HUES6 (cell line): ENCODE results near the gene NEMP1.
"Not testable (repeated sequence)": the region's sequence is repeated elsewhere in the genome, so short reads cannot be mapped to it uniquely, and the experiment has no call there.

Source experiments
- H3K27ac ChIP-seq: 2 replicates; pipeline ENCODE4 v1.7.0; 2013; ENCODE audit warnings: low read depth, mild to moderate bottlenecking, low read length, inconsistent platforms
- H3K27me3 ChIP-seq: 2 replicates; pipeline ENCODE4 v1.6.1; 2013; ENCODE audit warnings: low read length; ENCODE audit not compliant: control insufficient read depth, insufficient read depth
- H3K36me3 ChIP-seq: 2 replicates; pipeline ENCODE4 v1.6.1; 2013; ENCODE audit warnings: low read length; ENCODE audit not compliant: control insufficient read depth, insufficient read depth
- H3K4me1 ChIP-seq: 2 replicates; pipeline ENCODE4 v1.6.1; 2013; ENCODE audit warnings: low read length; ENCODE audit not compliant: control insufficient read depth, insufficient read depth
- H3K4me3 ChIP-seq: 2 replicates; pipeline ENCODE4 v1.5.1; 2013; ENCODE audit warnings: low read depth, low read length
- H3K9ac ChIP-seq: one replicate; pipeline ENCODE4 v1.6.1; 2013; ENCODE audit warnings: mild to moderate bottlenecking, low read length
- H3K9me3 ChIP-seq: 2 replicates; pipeline ENCODE4 v1.6.1; 2013; ENCODE audit warnings: low read depth, low read length; ENCODE audit not compliant: control insufficient read depth, insufficient read depth

Gene NEMP1

GRCh38 chr12:57033431-57033830 is 45.2 kb downstream of the NEMP1 start:
- no peaks in the 10 kb centered on the region for H3K9me3 ChIP-seq
- no peak overlapping the region for H3K27ac ChIP-seq
- no peaks in the 10 kb centered on the region for H3K27me3 ChIP-seq
- no peak overlapping the region for H3K4me3 ChIP-seq
- H3K36me3 ChIP-seq: no peaks in the 10 kb centered on the region
- no peak overlapping the region for H3K9ac ChIP-seq
- H3K4me1 ChIP-seq: peaks cover 8% of the 10 kb centered on the region; the same call in 1 of the 2 replicates

GRCh38 chr12:57031789-57032188 is 46.8 kb downstream of the NEMP1 start:
- H3K27ac ChIP-seq: no peak overlapping the region
- H3K4me1 ChIP-seq: peaks cover 20% of the 10 kb centered on the region
- no peak overlapping the region for H3K4me3 ChIP-seq
- H3K27me3 ChIP-seq: no peaks in the 10 kb centered on the region
- no peaks in the 10 kb centered on the region for H3K36me3 ChIP-seq
- H3K9me3 ChIP-seq: no peaks in the 10 kb centered on the region
- H3K9ac ChIP-seq: no peak overlapping the region

GRCh38 chr12:57031138-57031725 is 47.4 kb downstream of the NEMP1 start:
- Histone ChIP-seq H3K27ac (no peak overlapping the region), H3K9me3 (no peaks in the 10 kb centered on the region), H3K27me3 (no peaks in the 10 kb centered on the region), H3K9ac (no peak overlapping the region), H3K4me3 (no peak overlapping the region), H3K4me1 (peaks cover 20% of the 10 kb centered on the region), H3K36me3 (no peaks in the 10 kb centered on the region)

- H3K9me3 ChIP-seq: no peaks in the 10 kb centered on the region
- H3K27me3 ChIP-seq: no peaks in the 10 kb centered on the region
- no peak overlapping the region for H3K4me3 ChIP-seq
- H3K36me3 ChIP-seq: no peaks in the 10 kb centered on the region
- H3K9ac ChIP-seq: no peak overlapping the region
- H3K4me1 ChIP-seq: peaks cover 20% of the 10 kb centered on the region
- H3K27ac ChIP-seq: no peak overlapping the region
Observed at GRCh38 chr12:57029457-57029856, 49.1 kb downstream of the NEMP1 start.

GRCh38 chr12:57027805-57028153 is 50.8 kb downstream of the NEMP1 start:
- Histone ChIP-seq H3K9me3 (no peaks in the 10 kb centered on the region), H3K4me3 (no peak overlapping the region), H3K36me3 (no peaks in the 10 kb centered on the region), H3K9ac (no peak overlapping the region), H3K4me1 (peaks cover 20% of the 10 kb centered on the region), H3K27ac (no peak overlapping the region), H3K27me3 (no peaks in the 10 kb centered on the region)

GRCh38 chr12:57027011-57027804 is 51.4 kb downstream of the NEMP1 start:
- Histone ChIP-seq H3K4me1 (peaks cover 20% of the 10 kb centered on the region), H3K36me3 (no peaks in the 10 kb centered on the region), H3K9me3 (no peaks in the 10 kb centered on the region), H3K27me3 (no peaks in the 10 kb centered on the region), H3K4me3 (no peak overlapping the region), H3K27ac (no peak overlapping the region), H3K9ac (no peak overlapping the region)

- no peaks in the 10 kb centered on the region for H3K27me3 ChIP-seq
- H3K36me3 ChIP-seq: no peaks in the 10 kb centered on the region
- H3K4me1 ChIP-seq: peaks cover 12% of the 10 kb centered on the region
- H3K9ac ChIP-seq: no peak overlapping the region
- no peak overlapping the region for H3K27ac ChIP-seq
- no peak overlapping the region for H3K4me3 ChIP-seq
- no peaks in the 10 kb centered on the region for H3K9me3 ChIP-seq
Observed at GRCh38 chr12:57025196-57025595, 53.4 kb downstream of the NEMP1 start.

- not testable (repeated sequence) for H3K9ac ChIP-seq, H3K9me3 ChIP-seq, H3K27ac ChIP-seq, H3K27me3 ChIP-seq, H3K36me3 ChIP-seq, H3K4me3 ChIP-seq, H3K4me1 ChIP-seq
Observed at GRCh38 chr12:57022324-57022723, 56.3 kb downstream of the NEMP1 start.

GRCh38 chr12:57019983-57020719 is 58.4 kb downstream of the NEMP1 start:
- Histone ChIP-seq H3K9ac (no peak overlapping the region), H3K4me3 (no peak overlapping the region), H3K36me3 (no peaks in the 10 kb centered on the region), H3K27ac (no peak overlapping the region), H3K27me3 (no peaks in the 10 kb centered on the region), H3K9me3 (no peaks in the 10 kb centered on the region), H3K4me1 (peaks cover 4% of the 10 kb centered on the region)

GRCh38 chr12:57018906-57019305 is 59.7 kb downstream of the NEMP1 start:
- no peak overlapping the region for H3K27ac ChIP-seq
- no peak overlapping the region for H3K4me3 ChIP-seq
- H3K4me1 ChIP-seq: peaks cover 4% of the 10 kb centered on the region
- no peaks in the 10 kb centered on the region for H3K9me3 ChIP-seq
- H3K9ac ChIP-seq: no peak overlapping the region
- H3K27me3 ChIP-seq: no peaks in the 10 kb centered on the region
- no peaks in the 10 kb centered on the region for H3K36me3 ChIP-seq

- not testable (repeated sequence) for H3K36me3 ChIP-seq, H3K4me3 ChIP-seq, H3K9me3 ChIP-seq, H3K27me3 ChIP-seq, H3K27ac ChIP-seq, H3K4me1 ChIP-seq, H3K9ac ChIP-seq
Observed at GRCh38 chr12:57018353-57018752, 60.2 kb downstream of the NEMP1 start.
